OCI-LY7 (cell line): ENCODE data around the gene POR. TPM values are rescaled to one million over a fixed set of nuclear protein-coding genes. Genes with fewer than 3 reads are reported as not detected.

Experiments
- BruUV-seq: library from RNA; stranded (reverse); fragments of 400-500 nt; replicated peaks from 2 replicates; lab custom pipeline; 2021; lab: Mats Ljungman, UMichigan
- CTCF ChIA-PET: fragments of 300-600 bp; sonication (Branson Sonifier 250); formaldehyde crosslinking; loops from one replicate; lab custom pipeline; 2022; ENCODE audit warnings: antibody characterized with exemption; ENCODE audit not compliant: unreplicated experiment; lab: Charles Lee
- POLR2A ChIA-PET: fragments of 300-600 bp; sonication (Branson Sonifier 250); formaldehyde crosslinking; loops from one replicate; lab custom pipeline; 2022; ENCODE audit warnings: antibody characterized with exemption; lab: Charles Lee
- DNase-seq: peaks from one replicate; pipeline ENCODE4 v3.0.0-alpha.2; 2015; ENCODE audit warnings: low spot score
- H2AFZ ChIP-seq: fragments of 200-600 bp; sonication (generic), shearing (Covaris generic); 2 replicates; pipeline ENCODE4 v1.6.1; 2014; ENCODE audit warnings: mild to moderate bottlenecking, antibody characterized with exemption, low read length, moderate library complexity
- H3K27ac ChIP-seq: fragments of 200-600 bp; sonication (generic); 2 replicates; pipeline ENCODE4 v1.5.1; 2014; ENCODE audit warnings: mixed run types, low read depth, mild to moderate bottlenecking, moderate library complexity, low read length, inconsistent platforms; ENCODE audit not compliant: poor library complexity, severe bottlenecking
- H3K36me3 ChIP-seq: fragments of 200-600 bp; sonication (generic); 2 replicates; pipeline ENCODE4 v1.6.1; 2014; ENCODE audit warnings: mild to moderate bottlenecking, antibody characterized with exemption, low read length, moderate library complexity, mixed read lengths; ENCODE audit not compliant: insufficient read depth
- H3K4me1 ChIP-seq: fragments of 200-600 bp; sonication (generic); 2 replicates; pipeline ENCODE4 v1.5.1; 2014; ENCODE audit warnings: mild to moderate bottlenecking, low read length; ENCODE audit not compliant: insufficient read depth, poor library complexity, severe bottlenecking
- H3K4me2 ChIP-seq: fragments of 200-600 bp; sonication (generic); 2 replicates; pipeline ENCODE4 v1.6.1; 2014; ENCODE audit warnings: mild to moderate bottlenecking, low read length
- H3K4me3 ChIP-seq: fragments of 200-600 bp; sonication (generic); 2 replicates; pipeline ENCODE4 v1.5.1; 2014; ENCODE audit warnings: mild to moderate bottlenecking, low read depth, low read length; ENCODE audit not compliant: poor library complexity, severe bottlenecking
- H3K79me2 ChIP-seq: fragments of 200-600 bp; sonication (generic); 2 replicates; pipeline ENCODE4 v1.6.1; 2016; ENCODE audit warnings: low read depth, mild to moderate bottlenecking, low read length, moderate library complexity, mixed read lengths; ENCODE audit not compliant: insufficient read depth
- H3K9me2 ChIP-seq: fragments of 200-600 bp; sonication (generic); 2 replicates; pipeline ENCODE4 v1.6.1; 2016; ENCODE audit warnings: mild to moderate bottlenecking, low read length, mixed read lengths; ENCODE audit not compliant: insufficient read depth
- H3K9me3 ChIP-seq: fragments of 200-600 bp; sonication (generic); 2 replicates; pipeline ENCODE4 v1.6.1; 2014; ENCODE audit warnings: mild to moderate bottlenecking, mixed run types, low read length, mixed read lengths
- H4K20me1 ChIP-seq: fragments of 200-600 bp; sonication (generic); 2 replicates; pipeline ENCODE4 v1.6.1; 2014; ENCODE audit warnings: mild to moderate bottlenecking, antibody characterized with exemption, low read length, moderate library complexity, mixed read lengths; ENCODE audit not compliant: insufficient read depth
- CTCF ChIP-seq: fragments of 200-600 bp; sonication (generic); conservative IDR thresholded peaks from 2 replicates; pipeline ENCODE4 v1.5.1; 2014; ENCODE audit warnings: mild to moderate bottlenecking, antibody characterized with exemption, low read length, moderate library complexity, mixed read lengths
- EZH2phosphoT487 ChIP-seq: fragments of 200-600 bp; sonication (generic); IDR thresholded peaks from 2 replicates; pipeline ENCODE4 v1.6.1; 2018; ENCODE audit warnings: low read depth, borderline replicate concordance, mild to moderate bottlenecking, mixed run types, antibody characterized with exemption, low read length, moderate library complexity, mixed read lengths
- intact Hi-C: fragments of 100-400 bp; cut with micrococcal nuclease; formaldehyde crosslinking; loops from one replicate; pipeline ENCODE4 v1.10.0; 2022; ENCODE audit not compliant: unreplicated experiment
- total RNA-seq, 2 experiments: library from RNA; depleted of rRNA in 1 of 2; stranded (reverse); fragments of >200 nt in 1 of 2; shearing (Covaris generic) in 1 of 2; gene quantifications; 2 replicates each; pipeline ENCODE4 v1.2.3, GENCODE V29; 2014 to 2022

POR gene
- total RNA-seq, 2 experiments from 2014 or later, result 41.5 to 45.2 TPM

DNA sequence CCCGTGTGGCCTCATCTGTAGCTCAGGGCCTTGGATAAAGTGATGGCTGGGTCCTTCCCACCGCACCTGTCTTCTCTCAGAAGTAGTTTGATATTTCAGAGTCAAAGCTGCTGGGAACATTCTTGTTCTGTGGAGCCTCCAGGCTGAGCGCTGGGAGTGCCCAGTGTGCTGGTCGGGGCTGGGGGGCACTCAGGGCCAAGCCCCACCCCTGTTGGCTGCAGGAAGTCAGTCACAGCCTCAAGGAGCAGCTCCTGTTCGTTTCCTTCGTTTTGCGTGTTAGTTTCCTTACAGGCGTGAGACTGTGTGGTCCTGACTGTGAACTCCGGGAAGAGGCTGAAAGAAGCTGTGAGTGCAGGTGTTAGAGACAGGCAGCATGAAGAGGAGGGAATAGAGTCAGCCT is 33.2 kb downstream of the POR start:
- intact Hi-C loops, result no loop called here
- POLR2A ChIA-PET, result interaction anchor here (1.6 kb wide), 1 partner anchor 17 kb away, joined by 4 read pairs; no protein-coding TSS in a partner anchor
- no peak for TF ChIP-seq EZH2phosphoT487
- no peak for TF ChIP-seq CTCF
- no peaks in the 10 kb centered on the region for H3K9me2 ChIP-seq
- DNase-seq, result no peak
- peaks cover 6% of the 10 kb centered on the region for H3K4me1 ChIP-seq
- no peaks in the 10 kb centered on the region for H4K20me1 ChIP-seq
- H3K4me3 ChIP-seq, result no peak overlapping the region
- H3K36me3 ChIP-seq, result no peaks in the 10 kb centered on the region
- BruUV-seq, result no TSS peak
- CTCF ChIA-PET, result no interaction called here
- no peak overlapping the region for H3K4me2 ChIP-seq
- H2AFZ ChIP-seq, result no peak overlapping the region
- no peaks in the 10 kb centered on the region for H3K9me3 ChIP-seq
- no peak overlapping the region for H3K27ac ChIP-seq
- H3K79me2 ChIP-seq, result no peaks in the 10 kb centered on the region

DNA sequence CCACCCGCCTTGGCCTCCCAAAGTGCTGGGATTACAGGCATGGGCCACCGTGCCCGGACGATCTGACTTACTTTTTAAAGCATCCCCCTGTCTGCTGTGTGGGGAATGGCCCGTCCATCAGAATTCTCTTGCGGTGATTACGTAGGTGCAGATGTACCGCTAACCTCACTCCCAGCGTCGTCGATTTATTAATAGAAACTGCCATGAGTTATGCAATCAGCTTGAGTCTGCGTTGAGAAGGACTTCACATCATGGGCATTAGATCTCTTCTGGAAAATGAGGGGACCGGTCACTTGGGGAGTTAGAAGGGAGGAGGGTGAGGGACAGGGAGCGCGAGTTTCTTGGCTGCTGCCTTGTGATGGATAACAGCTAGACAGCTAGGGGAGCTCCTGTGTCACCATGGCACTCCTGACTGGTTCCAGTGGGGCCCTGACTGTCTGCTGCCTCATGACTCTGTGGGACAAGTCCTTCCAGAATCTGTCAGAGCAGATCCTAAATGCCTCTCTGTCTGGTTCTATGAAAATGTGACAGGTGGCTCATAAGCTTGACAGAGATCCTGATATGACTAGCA is 35.2 kb downstream of the POR start:
- Histone ChIP-seq H3K27ac (no peak overlapping the region), H4K20me1 (no peaks in the 10 kb centered on the region), H3K9me3 (no peaks in the 10 kb centered on the region), H3K79me2 (no peaks in the 10 kb centered on the region), H3K4me3 (no peak overlapping the region), H2AFZ (no peak overlapping the region), H3K36me3 (no peaks in the 10 kb centered on the region; the same call in 1 of the 2 replicates), H3K4me1 (peaks cover 6% of the 10 kb centered on the region), H3K4me2 (no peak overlapping the region), H3K9me2 (no peaks in the 10 kb centered on the region)
- CTCF ChIA-PET, result no interaction called here
- no peak for DNase-seq
- intact Hi-C loops, result no loop called here
- TF ChIP-seq EZH2phosphoT487 (no peak), CTCF (no peak)
- BruUV-seq, result no TSS peak
- POLR2A ChIA-PET, result no interaction called here

DNA sequence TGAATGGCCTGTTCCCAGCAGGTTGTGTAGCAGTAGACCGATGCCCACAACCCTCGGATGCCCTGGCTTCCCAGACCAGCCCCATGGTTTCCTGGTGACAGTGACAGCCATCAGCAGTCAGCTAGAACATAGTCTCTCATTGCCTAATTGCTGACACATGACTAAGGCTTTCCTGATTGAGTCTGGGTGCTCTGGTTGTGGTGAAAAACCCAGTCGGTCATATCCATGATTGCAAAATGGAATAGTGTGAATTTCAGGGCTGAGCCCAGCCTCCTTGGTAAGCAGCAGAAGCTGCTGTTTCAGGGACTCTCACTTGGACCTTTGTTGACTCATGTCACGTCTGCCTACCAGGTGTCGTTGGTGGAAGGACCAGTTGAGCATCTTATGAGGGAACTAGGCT is 36.6 kb downstream of the POR start:
- H3K9me3 ChIP-seq, result no peaks in the 10 kb centered on the region
- H3K9me2 ChIP-seq, result no peaks in the 10 kb centered on the region
- POLR2A ChIA-PET, result interaction anchor here (1.1 kb wide), 1 partner anchor 9 kb away, joined by 3 read pairs; no protein-coding TSS in a partner anchor
- CTCF ChIA-PET, result no interaction called here
- no peaks in the 10 kb centered on the region for H3K79me2 ChIP-seq
- H4K20me1 ChIP-seq, result no peaks in the 10 kb centered on the region
- no peak overlapping the region for H3K4me2 ChIP-seq
- H2AFZ ChIP-seq, result no peak overlapping the region
- intact Hi-C loops, result no loop called here
- TF ChIP-seq EZH2phosphoT487 (no peak), CTCF (no peak)
- H3K4me1 ChIP-seq, result no peaks in the 10 kb centered on the region
- H3K4me3 ChIP-seq, result no peak overlapping the region
- H3K27ac ChIP-seq, result no peak overlapping the region
- peaks cover 9% of the 10 kb centered on the region; the same call in 1 of the 2 replicates for H3K36me3 ChIP-seq
- DNase-seq, result no peak
- BruUV-seq, result no TSS peak
